Right kidney (tissue), 1 donor: ENCODE results near the gene PRDX2.
A peak's percentile ranks its signal among the peaks of the same experiment; 100 is the strongest.
"Not testable (repeated sequence)": the region's sequence is repeated elsewhere in the genome, so short reads cannot be mapped to it uniquely, and the experiment has no call there.

Experiments used
- DNase-seq: peaks from one replicate; pipeline ENCODE4 v3.0.0-alpha.2; 2016

PRDX2 gene

GRCh38 chr19:12833418-12833737, 31.8 kb upstream of the PRDX2 start:
- no peak for DNase-seq

- no peak for DNase-seq
Observed at GRCh38 chr19:12828494-12828893, 26.9 kb upstream of the PRDX2 start.

GRCh38 chr19:12825254-12826131, 23.9 kb upstream of the PRDX2 start:
- no peak for DNase-seq

GRCh38 chr19:12821761-12822160, 20.2 kb upstream of the PRDX2 start:
- no peak for DNase-seq

GRCh38 chr19:12817810-12818209, 16.2 kb upstream of the PRDX2 start:
- not testable (repeated sequence) for DNase-seq

- not testable (repeated sequence) for DNase-seq
Observed at GRCh38 chr19:12817188-12817587, 15.6 kb upstream of the PRDX2 start.

GRCh38 chr19:12815088-12815487, 13.5 kb upstream of the PRDX2 start:
- DNase-seq = no peak

- peak; percentile 83 for DNase-seq
Observed at GRCh38 chr19:12806242-12807081, 4.9 kb upstream of the PRDX2 start, which contains the start of gene RNASEH2A. Gene RNASEH2A, plus strand, starts transcription at chr19:12806584. Its CDS starts 90 bp downstream, at chr19:12806674.

GRCh38 chr19:12804051-12804450, 2.5 kb upstream of the PRDX2 start:
- DNase-seq = no peak

GRCh38 chr19:12802267-12803106, 887 bp upstream of the PRDX2 start:
- DNase-seq = no peak

- no peak for DNase-seq
Observed at GRCh38 chr19:12800923-12801465, 606 bp downstream of the PRDX2 start.

- no peak for DNase-seq
Observed at GRCh38 chr19:12800466-12800770, 1.2 kb downstream of the PRDX2 start.

- no peak for DNase-seq
Observed at GRCh38 chr19:12799742-12800465, 1.7 kb downstream of the PRDX2 start.

- DNase-seq = not testable (repeated sequence)
Observed at GRCh38 chr19:12797607-12798006, 4.0 kb downstream of the PRDX2 start.

GRCh38 chr19:12797141-12797587, 4.4 kb downstream of the PRDX2 start:
- DNase-seq = no peak

- peak; percentile 67 for DNase-seq
Observed at GRCh38 chr19:12796146-12797071, 5.2 kb downstream of the PRDX2 start.

- no peak for DNase-seq
Observed at GRCh38 chr19:12794971-12795381, 6.6 kb downstream of the PRDX2 start.

GRCh38 chr19:12794196-12794941, 7.2 kb downstream of the PRDX2 start:
- no peak for DNase-seq
